ENCODE data around the gene SRBD1. TPM values are rescaled to one million over a fixed set of nuclear protein-coding genes. Genes with fewer than 3 reads are reported as not detected.
"Not testable (repeated sequence)": the region's sequence is repeated elsewhere in the genome, so short reads cannot be mapped to it uniquely, and the experiment has no call there.

The SRBD1 gene
- total RNA-seq, 4 donors from 2014 or later = 7.2 to 12.9 (median 9.9) TPM

DNA sequence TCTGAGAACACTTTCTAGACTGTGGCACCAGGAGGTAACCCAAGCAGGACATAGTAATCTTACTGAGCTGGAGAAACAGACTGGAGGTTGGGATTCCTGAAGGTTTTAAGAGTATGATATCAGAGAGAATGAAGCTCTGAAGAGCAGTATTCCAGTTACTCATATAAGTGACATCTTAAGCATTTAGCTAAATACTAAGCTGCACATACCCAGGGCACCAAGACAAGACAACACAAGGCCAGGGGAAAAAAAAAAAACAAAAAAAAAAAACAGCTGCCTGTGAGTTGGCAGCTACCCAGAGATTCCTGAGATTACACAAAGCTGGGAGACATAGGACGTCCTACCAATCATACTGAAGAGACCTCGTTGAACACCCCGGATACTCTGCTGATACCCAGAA is 175.8 kb downstream of the SRBD1 start:
- no peak overlapping the region for H3K4me3 ChIP-seq (ENCODE audit: low read depth, poor library complexity, severe bottlenecking)
- WGBS, 2 donors = 56 to 57% methylated on average over 3 of the region's 3 CpGs
- TF ChIP-seq POLR2A (IDR thresholded peaks at IDR 0.05) = no peak
- TF ChIP-seq, protein P1, sequence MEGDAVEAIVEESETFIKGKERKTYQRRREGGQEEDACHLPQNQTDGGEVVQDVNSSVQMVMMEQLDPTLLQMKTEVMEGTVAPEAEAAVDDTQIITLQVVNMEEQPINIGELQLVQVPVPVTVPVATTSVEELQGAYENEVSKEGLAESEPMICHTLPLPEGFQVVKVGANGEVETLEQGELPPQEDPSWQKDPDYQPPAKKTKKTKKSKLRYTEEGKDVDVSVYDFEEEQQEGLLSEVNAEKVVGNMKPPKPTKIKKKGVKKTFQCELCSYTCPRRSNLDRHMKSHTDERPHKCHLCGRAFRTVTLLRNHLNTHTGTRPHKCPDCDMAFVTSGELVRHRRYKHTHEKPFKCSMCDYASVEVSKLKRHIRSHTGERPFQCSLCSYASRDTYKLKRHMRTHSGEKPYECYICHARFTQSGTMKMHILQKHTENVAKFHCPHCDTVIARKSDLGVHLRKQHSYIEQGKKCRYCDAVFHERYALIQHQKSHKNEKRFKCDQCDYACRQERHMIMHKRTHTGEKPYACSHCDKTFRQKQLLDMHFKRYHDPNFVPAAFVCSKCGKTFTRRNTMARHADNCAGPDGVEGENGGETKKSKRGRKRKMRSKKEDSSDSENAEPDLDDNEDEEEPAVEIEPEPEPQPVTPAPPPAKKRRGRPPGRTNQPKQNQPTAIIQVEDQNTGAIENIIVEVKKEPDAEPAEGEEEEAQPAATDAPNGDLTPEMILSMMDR (IDR thresholded peaks at IDR 0.05) = no peak
- intact Hi-C loops (cut with DNase I; ENCODE audit: low total_unique reads) = no loop called here
- no peak for DNase-seq (ENCODE audit: low spot score in 2 of 2)

DNA sequence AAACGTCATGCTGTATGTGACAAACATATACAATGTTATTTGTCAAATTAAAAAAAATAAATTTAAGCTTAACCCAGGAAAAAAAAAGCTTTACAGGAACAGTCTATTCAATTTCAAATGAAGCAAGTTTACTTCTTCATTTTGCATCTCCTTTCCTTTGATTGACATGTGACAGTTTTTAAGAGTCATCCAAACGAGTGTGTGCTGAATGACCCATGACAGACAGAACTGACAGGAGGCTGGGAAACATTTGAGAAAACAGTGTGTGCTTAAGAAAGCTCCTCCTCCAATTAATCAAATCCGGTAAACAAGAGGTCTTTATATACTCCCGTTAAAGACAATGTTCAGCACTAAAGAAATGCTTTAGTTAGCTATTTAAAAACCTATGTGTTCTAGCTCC is 177.7 kb downstream of the SRBD1 start:
- TF ChIP-seq POLR2A (IDR thresholded peaks at IDR 0.05) = no peak
- TF ChIP-seq, protein P1 (IDR thresholded peaks at IDR 0.05) = no peak
- DNase-seq (ENCODE audit: low spot score in 2 of 2) = no peak
- no peak overlapping the region for H3K4me3 ChIP-seq (ENCODE audit: low read depth, poor library complexity, severe bottlenecking)
- intact Hi-C loops (cut with DNase I; ENCODE audit: low total_unique reads) = no loop called here
- WGBS, 2 donors = 56 to 58% methylated on average over 4 of the region's 4 CpGs

- WGBS, 2 donors = 72 to 77% methylated on average over 1 of the region's 1 CpG
- DNase-seq (ENCODE audit: low spot score in 2 of 2) = no peak
- intact Hi-C loops (cut with DNase I; ENCODE audit: low total_unique reads) = no loop called here
- H3K4me3 ChIP-seq (ENCODE audit: low read depth, poor library complexity, severe bottlenecking) = no peak overlapping the region
- TF ChIP-seq, protein P1 (IDR thresholded peaks at IDR 0.05) = no peak
- TF ChIP-seq POLR2A (IDR thresholded peaks at IDR 0.05) = no peak
Observed at GRCh38 chr2:45432406-45432805, 178.7 kb downstream of the SRBD1 start.

DNA sequence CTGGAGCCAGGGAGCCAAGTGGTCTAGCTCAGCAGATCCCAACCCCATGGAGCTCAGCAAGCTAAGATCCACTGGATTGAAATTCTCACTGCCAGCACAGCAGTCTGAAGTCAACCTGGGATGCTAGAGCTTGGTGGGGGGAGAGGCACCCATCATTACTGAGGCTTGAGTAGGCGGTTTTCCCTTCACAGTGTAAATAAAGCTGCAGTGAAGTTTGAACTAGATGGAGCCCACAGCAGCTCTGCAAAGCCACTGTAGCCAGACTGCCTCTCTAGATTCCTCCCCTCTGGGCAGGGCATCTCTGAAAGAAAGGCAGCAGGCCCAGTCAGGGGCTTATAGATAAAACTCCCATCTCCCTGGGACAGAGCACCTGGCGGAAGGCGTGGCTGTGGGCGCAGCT is 185.0 kb downstream of the SRBD1 start:
- intact Hi-C loops (cut with DNase I; ENCODE audit: low total_unique reads); H3K4me3 ChIP-seq (ENCODE audit: low read depth, poor library complexity, severe bottlenecking); DNase-seq (ENCODE audit: low spot score in 2 of 2): not testable (repeated sequence)
- WGBS, 2 donors = 93 to 100% methylated on average over 4 of the region's 4 CpGs

DNA sequence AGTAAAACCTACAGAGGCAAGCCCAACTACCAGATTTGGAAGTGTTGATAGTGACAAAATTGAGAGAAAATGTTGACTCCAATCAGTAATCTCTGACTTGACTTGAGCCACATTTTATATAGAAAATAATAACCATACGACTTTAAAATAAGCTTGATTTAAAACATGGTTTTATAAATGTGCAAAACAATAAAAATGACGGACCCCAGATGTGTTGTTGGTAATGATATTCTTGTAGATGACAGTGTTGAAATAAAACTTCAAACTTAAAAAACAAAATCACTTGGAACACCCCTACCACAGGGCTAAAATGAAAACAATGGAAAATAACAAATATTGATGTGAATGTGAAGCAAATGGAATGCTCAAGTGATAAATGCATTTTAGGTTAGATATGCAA is 188.1 kb downstream of the SRBD1 start:
- DNase-seq (ENCODE audit: low spot score in 2 of 2) = no peak
- TF ChIP-seq POLR2A (IDR thresholded peaks at IDR 0.05) = no peak
- TF ChIP-seq, protein P1 (IDR thresholded peaks at IDR 0.05) = no peak
- H3K4me3 ChIP-seq (ENCODE audit: low read depth, poor library complexity, severe bottlenecking) = no peak overlapping the region
- WGBS, 2 donors = 80 to 86% methylated on average over 2 of the region's 2 CpGs
- intact Hi-C loops (cut with DNase I; ENCODE audit: low total_unique reads) = no loop called here

- TF ChIP-seq POLR2A (IDR thresholded peaks at IDR 0.05) = no peak
- TF ChIP-seq, protein P1 (IDR thresholded peaks at IDR 0.05) = no peak
- DNase-seq (ENCODE audit: low spot score in 2 of 2) = no peak
- intact Hi-C loops (cut with DNase I; ENCODE audit: low total_unique reads) = no loop called here
- whole genome bisulfite sequencing, 2 donors = 68 to 69% methylated on average over 3 of the region's 3 CpGs
- H3K4me3 ChIP-seq (ENCODE audit: low read depth, poor library complexity, severe bottlenecking) = no peak overlapping the region
Observed at GRCh38 chr2:45418532-45418931, 192.5 kb downstream of the SRBD1 start.

Data from lower leg skin (tissue), 4 donors.